Uterus (tissue), 4 donors: ENCODE measurements around the gene APC2. TPM values are rescaled to one million over a fixed set of nuclear protein-coding genes. Genes with fewer than 3 reads are reported as not detected.

ENCODE experiments used
- DNase-seq, 2 donors: peaks; one replicate each; pipeline ENCODE4 v3.0.0-alpha.2; 2019 to 2020
- H3K27ac ChIP-seq, 2 donors: fragments of 200-600 bp; sonication (generic); 1 replicate in 1 of 2; 2 replicates in 1 of 2; pipeline ENCODE4 v1.5.1; 2016 to 2018
- H3K27me3 ChIP-seq, 2 donors: fragments of 200-600 bp; sonication (generic); one replicate each; pipeline ENCODE4 v1.5.1; 2018 to 2019; ENCODE audit warnings: control low read depth in 1 of 2
- H3K36me3 ChIP-seq, 2 donors: fragments of 200-600 bp; sonication (generic); one replicate each; pipeline ENCODE4 v1.5.1; 2019; ENCODE audit warnings: control low read depth in 1 of 2
- H3K4me1 ChIP-seq, 2 donors: fragments of 200-600 bp; sonication (generic); one replicate each; pipeline ENCODE4 v1.5.1; 2018 to 2019; ENCODE audit warnings: control low read depth in 1 of 2
- H3K4me3 ChIP-seq, 2 donors: fragments of 200-600 bp; sonication (generic); 1 replicate in 1 of 2; 2 replicates in 1 of 2; pipeline ENCODE4 v1.5.1; 2018 to 2019; ENCODE audit warnings: mild to moderate bottlenecking in 1 of 2
- H3K9me3 ChIP-seq, 2 donors: fragments of 200-600 bp; sonication (generic); one replicate each; pipeline ENCODE4 v1.5.1; 2019; ENCODE audit warnings: control low read depth in 1 of 2
- CTCF ChIP-seq, 4 experiments: fragments of 200-600 bp in 2 of 4; fragments of 450-650 bp in 2 of 4; sonication (generic) in 2 of 4; IDR thresholded peaks; one replicate each; pipeline ENCODE4 v1.5.1; 2016 to 2019; ENCODE audit warnings: antibody characterized with exemption in 4 of 4, mild to moderate bottlenecking in 2 of 4, moderate library complexity in 1 of 4
- POLR2A ChIP-seq, 2 donors: fragments of 450-650 bp; IDR thresholded peaks; one replicate each; pipeline ENCODE4 v1.6.1; 2016; ENCODE audit warnings: antibody characterized with exemption in 2 of 2, mild to moderate bottlenecking in 1 of 2, moderate library complexity in 1 of 2
- intact Hi-C: fragments of 100-400 bp; cut with DNase I; formaldehyde crosslinking; loops from one replicate; pipeline ENCODE4 v1.15.1; 2023; ENCODE audit warnings: low total_unique reads
- total RNA-seq, 4 donors: library from RNA; depleted of rRNA in 3 of 4; stranded (reverse); fragments of >200 nt in 3 of 4; gene quantifications; one replicate each; pipeline versions ENCODE4 v1.1.0 to v1.2.4, GENCODE V29; 2014 to 2023
- donor health status: DM: yes; HTN: yes; CAD: no.

APC2 gene
- total RNA-seq, 4 donors from 2014 or later: 0.12 to 3.5 (median 0.77) TPM; not detected in 1

- Histone ChIP-seq H3K36me3 (no peaks in the 10 kb centered on the region), H3K4me3 (no peak overlapping the region), H3K9me3 (no peaks in the 10 kb centered on the region), H3K27ac (no peak overlapping the region), H3K4me1 (peaks cover 0 to 6% of the 10 kb centered on the region in 2 donors), H3K27me3 (no peaks in the 10 kb centered on the region)
- intact Hi-C loops: no loop called here
- TF ChIP-seq CTCF (IDR thresholded peaks at IDR 0.05) (no peak), POLR2A (IDR thresholded peaks at IDR 0.05) (no peak)
- no peak for DNase-seq
These were observed 41.9 kb downstream of the APC2 start for GRCh38 chr19:1491849-1492170.

GRCh38 chr19:1492474-1493006 is 42.6 kb downstream of the APC2 start:
- no peaks in the 10 kb centered on the region for H3K27me3 ChIP-seq
- TF ChIP-seq CTCF (IDR thresholded peaks at IDR 0.05) (no peak), POLR2A (IDR thresholded peaks at IDR 0.05) (no peak)
- H3K27ac ChIP-seq: no peak overlapping the region
- no peak for DNase-seq
- no peak overlapping the region for H3K4me3 ChIP-seq
- H3K36me3 ChIP-seq: no peaks in the 10 kb centered on the region
- no peaks in the 10 kb centered on the region for H3K9me3 ChIP-seq
- H3K4me1 ChIP-seq: peaks cover 0 to 6% of the 10 kb centered on the region in 2 donors
- intact Hi-C loops: no loop called here

- intact Hi-C loops: no loop called here
- TF ChIP-seq CTCF (IDR thresholded peaks at IDR 0.05) (no peak), POLR2A (IDR thresholded peaks at IDR 0.05) (no peak)
- H3K27me3 ChIP-seq: no peaks in the 10 kb centered on the region
- no peaks in the 10 kb centered on the region for H3K9me3 ChIP-seq
- no peak overlapping the region for H3K27ac ChIP-seq
- peaks cover 0 to 6% of the 10 kb centered on the region in 2 donors for H3K4me1 ChIP-seq
- no peak overlapping the region for H3K4me3 ChIP-seq
- no peaks in the 10 kb centered on the region for H3K36me3 ChIP-seq
- DNase-seq: no peak
These were observed 44.3 kb downstream of the APC2 start for GRCh38 chr19:1494115-1494815.

GRCh38 chr19:1495051-1495798 is 45.3 kb downstream of the APC2 start:
- H3K27me3 ChIP-seq: no peaks in the 10 kb centered on the region
- H3K9me3 ChIP-seq: no peaks in the 10 kb centered on the region
- H3K36me3 ChIP-seq: no peaks in the 10 kb centered on the region

More at GRCh38 chr19:1495051-1495798, 45.3 kb downstream of the APC2 start:
- DNase-seq: no peak
- intact Hi-C loops: no loop called here
- TF ChIP-seq POLR2A (IDR thresholded peaks at IDR 0.05): no peak
- TF ChIP-seq CTCF (IDR thresholded peaks at IDR 0.05): no peak
- H3K4me1 ChIP-seq: no peaks in the 10 kb centered on the region
- H3K27ac ChIP-seq: no peak overlapping the region
- no peak overlapping the region for H3K4me3 ChIP-seq
